Suprapubic skin (tissue), 3 donors: ENCODE results near the gene ACADS.

ENCODE experiments used
- POLR2A ChIP-seq, 2 donors: fragments of 450-650 bp; IDR thresholded peaks; one replicate each; pipeline ENCODE4 v1.6.1; 2017; ENCODE audit warnings: antibody characterized with exemption in 2 of 2, mild to moderate bottlenecking in 2 of 2, moderate library complexity in 2 of 2
- TF ChIP-seq, protein P1 (sequence below), 2 donors: fragments of 200-600 bp in 1 of 2; fragments of 450-650 bp in 1 of 2; sonication (generic) in 1 of 2; IDR thresholded peaks; one replicate each; pipeline ENCODE4 v1.5.1; 2016 to 2019; ENCODE audit warnings: antibody characterized with exemption in 2 of 2, mild to moderate bottlenecking in 1 of 2, moderate library complexity in 1 of 2

DNA sequence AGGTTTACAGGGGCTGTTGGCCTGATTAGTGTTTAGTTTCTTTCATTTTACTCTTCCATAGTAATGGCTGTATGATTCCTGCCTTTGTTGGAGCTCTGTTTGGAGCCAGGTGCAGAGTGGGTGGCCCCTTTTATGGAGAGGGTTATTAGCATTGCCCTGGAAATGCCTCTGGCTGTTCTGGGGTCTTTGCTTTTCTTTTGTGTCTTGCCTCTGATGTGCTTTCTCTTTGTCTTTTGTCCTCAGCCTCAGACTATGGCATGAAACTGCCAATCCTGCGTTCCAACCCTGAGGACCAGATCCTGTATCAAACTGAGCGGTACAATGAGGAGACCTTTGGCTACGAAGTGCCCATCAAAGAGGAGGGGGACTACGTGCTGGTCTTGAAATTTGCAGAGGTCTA lies 31.8 kb upstream of the ACADS start:
- TF ChIP-seq, protein P1, sequence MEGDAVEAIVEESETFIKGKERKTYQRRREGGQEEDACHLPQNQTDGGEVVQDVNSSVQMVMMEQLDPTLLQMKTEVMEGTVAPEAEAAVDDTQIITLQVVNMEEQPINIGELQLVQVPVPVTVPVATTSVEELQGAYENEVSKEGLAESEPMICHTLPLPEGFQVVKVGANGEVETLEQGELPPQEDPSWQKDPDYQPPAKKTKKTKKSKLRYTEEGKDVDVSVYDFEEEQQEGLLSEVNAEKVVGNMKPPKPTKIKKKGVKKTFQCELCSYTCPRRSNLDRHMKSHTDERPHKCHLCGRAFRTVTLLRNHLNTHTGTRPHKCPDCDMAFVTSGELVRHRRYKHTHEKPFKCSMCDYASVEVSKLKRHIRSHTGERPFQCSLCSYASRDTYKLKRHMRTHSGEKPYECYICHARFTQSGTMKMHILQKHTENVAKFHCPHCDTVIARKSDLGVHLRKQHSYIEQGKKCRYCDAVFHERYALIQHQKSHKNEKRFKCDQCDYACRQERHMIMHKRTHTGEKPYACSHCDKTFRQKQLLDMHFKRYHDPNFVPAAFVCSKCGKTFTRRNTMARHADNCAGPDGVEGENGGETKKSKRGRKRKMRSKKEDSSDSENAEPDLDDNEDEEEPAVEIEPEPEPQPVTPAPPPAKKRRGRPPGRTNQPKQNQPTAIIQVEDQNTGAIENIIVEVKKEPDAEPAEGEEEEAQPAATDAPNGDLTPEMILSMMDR (IDR thresholded peaks at IDR 0.05), result no peak
- no peak for TF ChIP-seq POLR2A (IDR thresholded peaks at IDR 0.05)
